ENCODE data around the gene MMP28.
"Not testable (repeated sequence)": the region's sequence is repeated elsewhere in the genome, so short reads cannot be mapped to it uniquely, and the experiment has no call there.

MMP28 gene

DNA sequence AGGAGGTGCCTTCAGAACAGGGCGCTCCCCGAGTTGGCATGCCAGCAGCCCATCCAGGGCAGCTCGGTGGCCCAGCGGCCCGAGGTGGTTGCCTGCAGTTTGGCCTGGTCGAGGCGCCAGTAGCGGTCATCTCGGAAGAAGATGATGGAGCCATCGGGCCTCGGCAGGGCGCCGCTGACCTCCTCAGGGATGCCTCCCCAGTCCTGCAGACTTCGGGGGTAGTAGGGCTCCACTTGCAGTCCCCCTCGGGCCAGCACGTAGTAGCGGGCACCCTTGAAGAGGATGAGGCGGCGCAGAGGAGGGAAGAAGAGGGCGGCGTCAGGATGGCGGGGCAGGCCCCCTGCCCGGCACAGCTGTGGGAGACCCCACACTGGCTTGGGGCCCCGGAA is 29.0 kb downstream of the MMP28 start:
- no peak for DNase-seq (ENCODE audit: low read depth in 2 of 2, low spot score in 1 of 2)

DNA sequence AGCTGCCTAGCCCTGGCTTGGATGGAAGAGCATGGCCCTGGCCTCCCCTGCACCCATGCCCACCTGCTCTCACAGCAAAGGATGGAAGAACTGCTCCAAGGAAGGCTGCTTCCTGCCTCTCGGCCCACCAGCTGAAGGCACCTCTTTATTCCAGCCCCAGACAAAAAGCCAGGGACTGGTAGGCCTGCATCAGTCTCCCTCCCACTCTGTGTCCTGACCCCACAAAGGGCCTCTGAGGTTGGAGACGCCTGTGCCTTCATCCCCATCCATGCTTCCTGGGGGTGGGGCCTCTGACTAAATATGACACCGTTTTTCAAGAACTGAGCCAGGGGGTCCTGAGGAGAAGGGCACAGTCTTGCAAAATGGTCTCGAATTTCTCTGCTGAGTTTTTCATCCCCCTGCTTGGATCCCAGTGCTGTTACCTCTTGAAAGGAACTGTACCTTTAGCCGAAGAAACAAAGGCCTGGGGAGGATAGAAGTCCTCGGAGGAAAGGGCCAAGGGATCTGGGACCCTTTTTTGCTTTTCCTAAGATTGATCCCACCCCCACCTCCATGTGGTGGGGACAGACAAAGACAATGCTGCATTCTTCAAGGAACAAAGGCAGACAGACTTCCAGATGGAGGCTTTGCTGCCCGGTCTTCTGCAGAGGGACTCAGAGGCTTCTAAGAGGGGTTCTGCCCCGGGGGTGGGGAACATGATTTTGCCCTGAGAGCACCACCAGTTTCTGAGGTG is 29.5 kb downstream of the MMP28 start:
- no peak for DNase-seq (ENCODE audit: low read depth in 2 of 2, low spot score in 1 of 2)

DNA sequence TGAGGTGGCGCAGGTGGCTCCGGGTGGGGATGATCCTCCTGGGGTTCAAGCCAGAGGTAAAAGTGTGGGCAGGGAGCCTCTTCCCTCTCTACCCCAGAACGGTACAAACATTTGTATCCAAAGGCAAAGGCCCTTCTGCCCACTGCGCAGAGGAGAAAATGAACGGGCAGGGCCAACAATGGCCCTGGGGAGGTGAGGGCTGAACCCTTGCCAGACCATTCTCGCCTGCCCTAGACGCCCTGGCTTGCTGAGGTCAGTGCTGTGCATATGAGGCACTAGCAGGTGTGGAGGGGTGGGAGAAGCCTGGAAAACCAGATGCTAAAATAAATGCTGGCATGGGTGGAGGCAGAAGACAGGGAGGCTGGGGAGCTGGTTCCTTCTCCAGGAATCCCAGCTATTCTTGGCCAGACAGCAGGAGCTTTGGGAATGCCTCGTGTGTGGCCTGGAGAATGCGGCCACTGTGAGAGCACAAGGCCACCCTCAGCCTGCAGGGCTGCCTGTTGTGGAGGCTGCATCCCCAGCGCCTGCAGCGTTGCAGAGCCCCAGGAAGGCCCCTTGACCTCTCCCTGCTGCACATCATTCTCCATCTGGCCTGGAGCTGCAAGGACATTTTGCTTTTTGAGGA is 30.2 kb downstream of the MMP28 start:
- DNase-seq (ENCODE audit: low read depth in 2 of 2, low spot score in 1 of 2), result no peak

DNA sequence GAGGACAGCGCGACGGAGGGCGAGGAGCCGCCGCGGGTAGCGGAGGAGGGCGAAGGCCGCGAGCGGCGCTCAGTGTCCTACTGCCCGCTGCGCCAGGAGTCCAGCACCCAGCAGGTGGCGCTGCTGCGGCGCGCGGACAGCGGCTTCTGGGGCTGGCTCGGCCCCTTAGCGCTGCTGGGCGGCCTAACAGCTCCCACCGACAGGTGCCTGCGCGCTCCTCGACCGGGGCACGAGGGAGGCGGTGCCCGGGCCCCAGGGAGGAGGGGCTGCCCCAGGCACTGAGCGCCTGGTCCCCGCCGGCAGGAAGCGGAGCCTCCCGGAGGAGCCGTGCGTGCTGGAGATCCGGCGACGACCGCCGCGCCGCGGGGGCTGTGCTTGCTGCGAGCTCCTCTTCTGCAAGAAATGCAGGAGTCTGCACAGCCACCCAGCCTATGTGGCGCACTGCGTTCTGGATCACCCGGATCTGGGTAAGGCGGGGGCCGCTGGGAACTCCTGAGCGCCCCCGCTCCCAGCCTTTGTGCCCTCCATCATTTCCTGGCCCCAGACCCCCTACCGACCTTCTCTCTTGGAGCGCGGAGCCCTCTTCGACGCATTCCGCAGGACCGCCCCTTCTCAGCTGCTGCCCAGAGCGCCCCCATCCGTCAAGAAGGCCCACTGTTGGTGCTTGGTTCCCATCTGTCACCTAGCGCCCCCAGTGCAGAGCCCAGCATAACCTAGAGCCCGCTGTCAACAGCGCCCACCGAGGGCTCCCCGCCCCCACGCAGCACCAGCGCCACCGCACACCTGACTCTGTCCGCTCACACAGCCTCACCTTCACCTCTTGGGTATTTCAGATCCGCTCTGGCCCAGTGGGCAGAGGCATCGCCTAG is 31.1 kb downstream of the MMP28 start:
- peak; percentile 68 to 73 for DNase-seq (ENCODE audit: low read depth in 2 of 2, low spot score in 1 of 2)

DNA sequence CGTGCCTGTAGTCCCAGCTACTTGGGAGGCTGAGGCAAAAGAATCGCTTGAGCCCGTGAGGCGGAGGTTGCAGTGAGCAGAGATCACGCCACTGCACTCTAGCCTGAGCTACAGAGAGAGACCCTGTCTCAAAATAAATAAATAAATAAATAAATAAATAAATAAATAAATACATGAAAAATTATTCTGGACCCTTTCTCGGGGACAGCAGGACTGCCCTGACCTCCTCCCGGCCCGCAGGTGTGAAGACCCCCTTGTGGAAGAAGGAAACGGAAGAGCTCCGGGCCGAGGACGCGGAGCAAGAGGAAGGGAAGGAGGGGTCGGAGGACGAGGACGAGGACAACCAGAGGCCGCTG is 31.7 kb downstream of the MMP28 start:
- DNase-seq (ENCODE audit: low read depth in 2 of 2, low spot score in 1 of 2), result no peak

DNA sequence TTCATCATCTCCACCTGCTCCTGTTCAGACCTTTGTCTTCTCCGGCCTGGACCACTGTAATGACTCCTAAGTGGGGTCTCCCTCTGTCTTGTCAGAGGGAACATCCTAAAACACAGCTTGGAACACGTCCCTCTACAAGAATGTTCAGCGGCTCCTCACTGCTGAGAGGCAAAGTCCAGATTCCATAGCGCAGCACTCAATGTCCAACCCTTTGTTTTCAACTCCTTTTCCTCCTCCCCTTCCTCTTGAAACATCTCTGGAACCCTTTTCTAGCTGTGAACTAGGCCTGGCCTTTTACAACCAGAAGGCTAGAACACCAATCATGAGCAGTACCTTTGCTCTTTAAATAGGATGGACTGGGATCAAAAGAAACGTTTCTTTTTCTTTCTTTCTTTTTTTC is 33.8 kb downstream of the MMP28 start:
- DNase-seq (ENCODE audit: low read depth in 2 of 2, low spot score in 1 of 2), result no peak

DNA sequence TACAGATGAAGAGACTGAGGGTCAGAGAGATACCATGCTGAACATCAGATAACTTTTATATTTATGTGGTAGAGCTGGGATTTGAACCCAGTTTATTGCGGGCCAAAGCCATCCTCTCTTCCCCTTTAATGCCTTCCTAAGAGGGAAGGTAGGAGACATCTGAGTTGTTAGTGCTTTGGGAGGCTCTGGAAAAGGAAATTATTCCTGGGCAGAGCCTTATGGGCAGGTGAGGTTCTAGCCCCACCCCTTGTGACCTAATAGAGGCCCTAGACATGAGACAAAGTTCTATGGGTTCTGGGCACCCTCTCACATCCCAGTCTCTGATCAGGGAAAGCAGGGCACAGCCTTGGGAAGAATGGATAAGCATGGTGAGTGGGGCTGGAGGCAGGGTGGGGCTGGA is 34.9 kb downstream of the MMP28 start, which contains the start of gene C17orf50:
Gene C17orf50, plus strand, starts transcription at position 301 of the 400 bp plus-strand sequence. Its CDS starts 55 bp downstream, at position 356.
- no peak for DNase-seq (ENCODE audit: low read depth in 2 of 2, low spot score in 1 of 2)

DNA sequence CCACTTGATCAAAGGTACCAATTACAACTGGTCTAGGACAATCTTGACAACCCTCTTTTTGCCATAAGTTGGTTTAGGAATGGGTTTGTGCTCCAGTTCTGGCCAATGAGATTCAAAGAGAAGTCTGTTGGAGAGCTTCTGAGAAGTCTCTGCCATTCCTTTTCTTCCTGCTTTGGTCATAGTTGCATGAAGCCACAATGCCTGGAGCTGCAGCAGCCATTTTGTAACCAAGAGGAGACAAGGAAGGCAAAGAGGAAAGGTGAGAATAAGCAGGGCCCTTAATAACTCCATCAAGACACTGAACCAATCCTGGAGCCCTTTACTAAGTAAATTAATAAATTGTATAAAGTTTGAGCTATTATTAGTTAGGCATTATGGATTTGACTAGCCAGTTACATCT is 38.2 kb downstream of the MMP28 start:
- DNase-seq (ENCODE audit: low read depth in 2 of 2, low spot score in 1 of 2), result no peak

DNA sequence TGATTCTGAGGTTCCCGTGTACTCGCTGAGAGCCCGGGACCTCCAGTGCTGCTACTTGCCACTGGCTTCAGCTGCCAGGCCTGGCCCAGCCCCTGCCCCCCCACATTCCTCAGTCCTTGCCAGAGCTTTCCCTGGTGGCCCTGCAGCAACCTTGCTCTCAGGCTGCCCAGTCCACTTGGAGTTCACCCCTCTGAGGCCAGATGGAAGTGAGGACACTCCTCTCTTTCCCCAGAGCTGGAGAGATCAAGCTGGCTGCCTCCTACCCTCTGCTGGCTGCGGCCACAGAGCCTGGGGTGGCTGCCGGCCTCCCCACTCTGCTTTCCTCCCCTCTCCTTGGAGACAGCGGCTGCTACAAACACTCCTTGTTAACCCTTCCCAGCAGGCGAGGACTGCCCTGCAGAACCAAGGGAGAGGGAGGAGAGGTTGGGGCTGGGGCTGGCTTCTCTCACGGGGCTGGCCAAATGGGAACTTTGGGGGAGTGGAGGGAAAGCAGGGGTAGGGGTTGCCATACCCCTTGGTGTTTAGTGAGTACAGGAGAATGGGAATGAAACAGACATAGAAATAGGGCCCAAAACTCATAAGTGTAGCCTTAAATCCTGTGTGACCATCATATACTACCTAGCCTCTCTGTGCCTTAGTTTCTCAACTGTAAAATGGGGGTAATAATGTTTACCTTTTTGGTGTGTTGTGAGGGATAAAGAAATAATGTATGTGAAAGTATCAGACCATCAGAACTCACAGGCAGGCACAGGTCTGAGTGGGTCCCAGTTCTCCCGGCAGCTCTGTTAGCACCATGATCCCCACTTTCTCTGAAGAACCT is 42.3 kb downstream of the MMP28 start, which contains the start of gene GAS2L2:
Gene GAS2L2, minus strand, starts transcription at position 295 of the 820 bp plus-strand sequence. CDS start 389 bp downstream, outside the sequence.
- DNase-seq (ENCODE audit: low read depth in 2 of 2, low spot score in 1 of 2), result no peak

DNA sequence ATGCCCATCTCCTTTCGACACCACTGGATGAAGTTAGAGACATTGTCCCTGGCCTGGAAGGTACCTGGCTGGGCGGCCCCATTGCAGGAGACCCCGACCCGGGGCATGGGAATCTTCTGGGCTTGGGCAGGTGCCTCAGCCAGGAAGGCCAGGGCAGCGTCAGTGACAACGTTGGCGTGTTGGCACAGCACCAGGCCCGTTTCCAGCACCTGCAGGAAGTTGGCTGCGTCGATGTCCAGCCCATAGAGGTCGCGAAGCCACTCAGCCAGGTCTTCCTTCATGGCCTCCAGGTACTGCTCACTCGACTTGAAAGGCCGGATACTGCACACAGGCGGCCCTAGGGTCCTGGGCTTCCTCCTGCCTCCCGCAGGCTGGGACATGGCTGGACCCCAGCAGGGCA is 43.0 kb downstream of the MMP28 start:
- DNase-seq (ENCODE audit: low read depth in 2 of 2, low spot score in 1 of 2), result no peak

DNA sequence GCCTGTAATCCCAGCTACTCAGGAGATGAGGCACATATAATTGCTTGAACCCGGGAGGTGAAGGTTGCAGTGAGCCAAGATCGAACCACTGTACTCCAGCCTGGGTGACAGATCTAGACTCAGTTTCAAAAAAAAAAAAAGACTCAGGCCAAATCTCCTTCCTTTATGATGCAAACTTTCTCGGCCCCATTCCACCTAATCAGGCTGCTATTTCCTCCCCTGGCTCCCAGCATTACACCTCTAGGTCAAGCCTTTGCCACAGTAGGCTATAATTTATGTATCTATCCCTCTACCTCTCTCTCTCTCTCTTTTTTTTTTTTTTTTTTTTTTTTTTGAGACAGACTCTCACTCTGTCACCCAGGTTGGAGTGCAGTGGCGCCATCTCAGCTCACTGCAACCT is 43.9 kb downstream of the MMP28 start:
- not testable (repeated sequence) for DNase-seq (ENCODE audit: low read depth in 2 of 2, low spot score in 1 of 2)

DNA sequence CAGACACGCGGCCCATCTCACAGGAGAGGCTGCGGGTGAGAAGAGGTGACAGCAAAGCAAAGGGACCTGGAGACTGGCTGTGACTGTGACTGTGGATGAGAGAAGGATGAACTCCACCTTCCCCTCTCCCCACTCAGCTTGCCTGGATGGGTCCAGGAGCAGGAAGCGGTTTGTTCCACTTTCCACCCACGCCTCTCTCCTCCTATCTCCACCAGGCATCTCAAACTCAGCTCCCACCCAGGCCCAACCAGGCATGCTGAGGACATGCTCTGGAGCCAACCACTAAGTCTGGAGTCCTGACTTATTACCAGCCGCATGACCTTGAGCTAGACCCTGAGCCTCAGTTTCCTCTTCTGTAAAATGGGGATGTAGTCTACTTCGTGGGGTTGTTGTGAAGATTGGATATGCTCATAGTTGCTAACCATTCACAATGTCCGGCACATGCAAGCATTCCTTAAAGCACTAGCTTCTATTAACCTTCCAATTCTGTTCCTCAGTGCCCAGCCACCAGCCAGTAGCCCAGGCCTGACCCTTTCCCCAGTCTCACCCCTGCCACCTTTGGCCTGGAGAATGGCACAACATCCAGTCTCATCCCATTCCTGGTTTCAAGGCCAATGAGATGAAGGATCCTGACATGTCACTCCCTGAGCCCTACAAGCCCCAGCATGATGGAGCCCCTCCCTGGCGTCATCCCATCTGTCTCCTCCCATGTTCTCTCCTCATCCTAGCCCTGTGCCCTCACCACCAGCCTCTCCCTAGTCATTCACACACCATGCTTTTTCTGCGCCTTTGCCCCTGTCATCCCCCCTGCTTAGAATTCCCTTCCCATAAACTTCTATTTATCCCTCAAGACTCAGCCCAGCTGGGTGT is 44.7 kb downstream of the MMP28 start:
- no peak for DNase-seq (ENCODE audit: low read depth in 2 of 2, low spot score in 1 of 2)

DNA sequence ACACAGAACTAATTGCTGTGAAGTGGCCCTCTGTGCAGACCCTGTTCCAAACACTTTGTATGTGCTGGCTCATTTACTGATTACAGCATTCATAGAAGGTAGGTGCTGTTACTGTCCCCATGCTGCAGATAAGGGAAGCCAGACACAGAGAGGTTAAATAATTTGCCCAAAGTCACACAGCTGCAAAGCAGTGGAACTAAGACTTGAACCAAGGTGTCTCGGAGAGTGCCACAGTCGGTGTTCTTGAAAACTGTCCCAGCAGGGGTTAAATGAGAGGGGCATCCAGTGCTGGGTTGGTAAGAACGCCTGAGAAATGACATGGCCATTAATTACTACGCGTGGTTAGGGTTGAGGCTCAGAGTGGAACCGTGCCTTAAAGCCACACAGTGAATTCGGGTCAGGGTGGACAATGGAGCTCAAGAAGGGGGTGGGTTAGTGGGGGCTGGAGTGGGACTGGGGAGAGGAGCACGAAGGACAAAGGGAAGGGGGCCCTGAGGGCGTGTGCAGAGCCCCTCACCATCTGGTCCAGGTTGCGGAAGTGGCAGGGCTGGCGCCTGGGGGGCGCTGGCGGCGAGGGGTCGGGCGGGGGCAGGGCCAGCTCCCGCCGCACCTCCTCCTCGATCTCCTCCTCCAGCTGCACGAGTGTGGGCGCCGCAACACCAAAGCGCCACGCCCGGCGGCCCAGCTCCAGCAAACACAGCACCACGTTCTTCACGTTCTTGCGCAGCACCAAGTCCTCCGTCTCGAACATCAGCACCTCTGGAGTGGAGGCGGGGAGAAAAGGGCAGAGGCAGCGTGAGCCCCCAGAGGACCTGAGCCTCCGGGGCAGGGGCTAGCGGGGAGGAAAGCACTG is 45.7 kb downstream of the MMP28 start:
- no peak for DNase-seq (ENCODE audit: low read depth in 2 of 2, low spot score in 1 of 2)

DNA sequence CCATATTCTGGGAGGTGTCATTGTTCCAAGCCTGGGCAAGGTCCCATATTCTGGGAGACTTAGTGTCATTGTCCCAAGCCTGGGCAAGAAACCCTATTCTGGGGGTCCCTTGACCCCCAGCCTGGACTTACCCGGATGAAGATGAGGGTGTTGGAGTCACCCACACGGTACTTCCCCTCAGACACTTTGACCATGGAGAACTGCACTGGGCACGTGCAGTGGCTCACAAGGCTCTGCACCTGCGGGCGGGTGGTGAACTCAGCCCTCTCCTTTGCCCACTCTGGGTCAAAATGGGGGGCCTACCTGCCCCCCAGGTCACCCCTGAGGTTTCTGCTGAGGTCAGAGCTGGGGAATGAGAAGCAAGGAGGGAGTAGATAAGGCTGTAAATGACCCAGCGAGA is 46.5 kb downstream of the MMP28 start:
- DNase-seq (ENCODE audit: low read depth in 2 of 2, low spot score in 1 of 2), result no peak

DNA sequence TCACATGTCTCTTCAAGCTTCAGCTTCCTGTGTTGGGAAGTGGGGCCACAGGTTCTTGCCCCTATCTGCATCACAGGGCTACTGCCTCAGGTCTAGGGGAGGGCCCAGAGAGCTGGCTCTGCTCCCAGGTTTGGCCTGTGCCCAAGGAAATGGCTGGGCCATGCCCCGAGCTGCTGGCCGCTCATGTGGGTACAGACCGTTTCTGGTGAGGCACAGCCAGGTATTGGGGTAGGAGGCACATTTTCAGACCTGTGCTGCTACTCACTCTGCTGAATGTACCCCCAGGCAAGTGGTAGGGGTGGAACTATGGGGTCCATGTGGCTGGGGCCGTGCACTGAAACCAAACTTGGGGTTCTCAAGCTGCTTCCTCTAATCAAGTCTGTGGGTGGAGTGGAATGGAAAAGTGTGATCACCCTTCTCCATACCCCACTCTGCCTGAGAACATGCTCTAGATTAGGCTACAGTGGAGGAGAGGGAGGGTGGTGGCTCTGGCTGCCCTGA is 47.0 kb downstream of the MMP28 start:
- DNase-seq (ENCODE audit: low read depth in 2 of 2, low spot score in 1 of 2), result no peak

DNA sequence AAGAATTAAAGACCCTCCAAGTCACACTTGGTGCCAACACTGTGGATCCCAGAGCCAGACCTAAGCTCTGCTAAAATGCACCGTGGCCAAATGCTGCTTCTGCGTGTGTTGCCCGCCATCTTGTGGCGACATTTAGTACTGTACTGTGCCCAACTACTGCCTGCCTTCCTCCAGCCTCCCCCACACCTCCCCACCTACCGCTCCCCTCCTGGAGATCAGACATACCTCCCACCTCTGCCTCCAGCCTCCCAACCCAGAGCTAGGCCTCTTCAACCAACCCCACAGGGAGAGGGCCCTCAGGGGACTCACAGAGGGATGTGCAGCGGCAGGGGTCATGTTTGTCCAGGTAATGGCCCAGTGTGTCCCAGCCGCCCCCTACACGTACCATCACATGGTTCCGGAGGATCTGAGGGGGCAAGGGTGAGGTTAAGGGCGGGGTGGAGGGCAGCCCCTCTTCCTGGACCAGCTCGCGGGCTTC is 47.9 kb downstream of the MMP28 start:
- DNase-seq (ENCODE audit: low read depth in 2 of 2, low spot score in 1 of 2), result peak; percentile 47 to 62

DNA sequence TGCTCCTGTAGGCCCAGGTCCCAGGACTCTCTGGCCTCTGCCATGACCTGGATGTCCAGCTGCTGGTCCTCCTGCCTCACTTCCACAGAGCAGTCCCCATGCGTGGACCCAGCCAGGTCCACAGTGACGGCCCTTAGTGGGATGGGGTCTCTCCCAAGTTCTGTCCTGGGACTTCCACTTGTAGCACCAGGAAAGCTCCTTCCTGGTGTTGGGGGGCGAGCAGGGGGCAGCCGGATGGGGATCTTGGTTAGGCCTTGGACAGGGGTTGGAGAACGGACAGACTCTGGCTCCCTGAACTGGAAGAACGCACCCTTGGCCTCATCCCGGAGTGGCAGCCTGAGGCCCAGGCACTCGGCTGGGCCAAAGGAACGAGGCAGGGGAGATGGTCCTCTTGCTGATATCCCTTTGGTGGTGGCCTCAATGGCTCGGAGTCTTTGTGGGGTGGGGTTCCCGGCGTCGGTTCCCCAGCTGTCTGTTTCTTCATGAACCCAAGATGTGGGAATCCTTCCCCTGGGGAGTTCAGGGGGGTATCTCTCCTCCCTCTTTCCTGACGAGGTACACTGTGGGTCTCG is 49.6 kb downstream of the MMP28 start:
- DNase-seq (ENCODE audit: low read depth in 2 of 2, low spot score in 1 of 2), result no peak

DNA sequence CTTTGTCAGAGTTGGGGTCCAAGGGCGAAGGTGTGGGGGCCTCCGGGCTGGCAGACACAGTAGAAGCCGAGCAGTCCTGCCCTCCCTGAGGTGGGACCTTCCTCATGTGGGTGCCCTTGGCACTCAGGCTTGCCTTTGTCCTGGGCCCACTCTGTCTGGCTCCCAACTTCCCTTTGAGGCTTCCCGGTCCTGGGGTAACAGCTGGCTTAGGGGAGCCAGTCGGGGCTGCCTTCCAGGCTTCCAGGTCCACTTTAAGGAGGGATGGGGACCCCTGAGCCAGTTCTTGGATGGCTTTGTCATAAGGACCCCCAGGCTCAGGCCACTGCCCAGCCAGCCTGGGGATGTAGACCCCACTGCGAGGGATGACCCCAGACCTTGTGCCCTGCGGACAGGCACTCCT is 50.2 kb downstream of the MMP28 start:
- no peak for DNase-seq (ENCODE audit: low read depth in 2 of 2, low spot score in 1 of 2)

All from stimulated activated CD8-positive, alpha-beta memory T cell treated with anti-CD3 and anti-CD28 coated beads, Interleukin-4, amount 100 ng/mL, for 1 hour (primary cell).